GM23338 (cell line): Measurements from ENCODE around the gene CNTN1.

ENCODE experiments used
- JUNB ChIP-seq: IDR thresholded peaks from one replicate; pipeline ENCODE4 v1.6.1; 2016; ENCODE audit warnings: antibody characterized with exemption; ENCODE audit not compliant: unreplicated experiment
- ZNF114 ChIP-seq: fragments of 250-450 bp; sonication (Bioruptor Pico); IDR thresholded peaks from 2 replicates; pipeline ENCODE4 v1.5.0; 2020; ENCODE audit warnings: mild to moderate bottlenecking, moderate library complexity
- TF ChIP-seq, protein P1 (sequence below): IDR thresholded peaks from one replicate; pipeline ENCODE4 v1.6.1; 2018; ENCODE audit warnings: antibody characterized with exemption; ENCODE audit not compliant: unreplicated experiment
- TF ChIP-seq, protein P2 (sequence below), 2 experiments: fragments of 200-600 bp in 1 of 2; sonication (generic) in 1 of 2; conservative IDR thresholded peaks; 2 replicates each; pipeline versions ENCODE4 v1.5.1 to v1.6.1; 2016 to 2017; ENCODE audit warnings: antibody characterized with exemption in 2 of 2, low read depth in 2 of 2, mild to moderate bottlenecking in 2 of 2, moderate library complexity in 1 of 2

DNA sequence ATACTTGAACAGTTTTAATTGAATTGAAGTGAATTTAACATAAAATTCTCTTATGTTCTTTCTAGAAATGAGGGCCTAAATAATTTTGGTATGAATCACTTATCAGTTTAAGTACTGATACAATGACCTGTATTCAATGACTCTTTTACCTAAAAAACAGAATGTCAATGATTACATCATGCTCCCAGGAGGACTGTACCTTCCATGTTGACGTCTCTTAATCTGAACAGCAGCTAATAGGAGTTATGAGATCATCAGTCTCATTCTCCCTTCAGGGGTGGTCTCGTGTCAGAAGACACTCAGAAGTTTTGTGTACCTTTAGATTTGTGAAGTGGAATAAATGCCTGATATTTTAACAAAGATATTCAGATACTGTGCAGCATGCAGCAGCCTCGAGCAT is 206.3 kb downstream of the CNTN1 start:
- TF ChIP-seq, protein P1, sequence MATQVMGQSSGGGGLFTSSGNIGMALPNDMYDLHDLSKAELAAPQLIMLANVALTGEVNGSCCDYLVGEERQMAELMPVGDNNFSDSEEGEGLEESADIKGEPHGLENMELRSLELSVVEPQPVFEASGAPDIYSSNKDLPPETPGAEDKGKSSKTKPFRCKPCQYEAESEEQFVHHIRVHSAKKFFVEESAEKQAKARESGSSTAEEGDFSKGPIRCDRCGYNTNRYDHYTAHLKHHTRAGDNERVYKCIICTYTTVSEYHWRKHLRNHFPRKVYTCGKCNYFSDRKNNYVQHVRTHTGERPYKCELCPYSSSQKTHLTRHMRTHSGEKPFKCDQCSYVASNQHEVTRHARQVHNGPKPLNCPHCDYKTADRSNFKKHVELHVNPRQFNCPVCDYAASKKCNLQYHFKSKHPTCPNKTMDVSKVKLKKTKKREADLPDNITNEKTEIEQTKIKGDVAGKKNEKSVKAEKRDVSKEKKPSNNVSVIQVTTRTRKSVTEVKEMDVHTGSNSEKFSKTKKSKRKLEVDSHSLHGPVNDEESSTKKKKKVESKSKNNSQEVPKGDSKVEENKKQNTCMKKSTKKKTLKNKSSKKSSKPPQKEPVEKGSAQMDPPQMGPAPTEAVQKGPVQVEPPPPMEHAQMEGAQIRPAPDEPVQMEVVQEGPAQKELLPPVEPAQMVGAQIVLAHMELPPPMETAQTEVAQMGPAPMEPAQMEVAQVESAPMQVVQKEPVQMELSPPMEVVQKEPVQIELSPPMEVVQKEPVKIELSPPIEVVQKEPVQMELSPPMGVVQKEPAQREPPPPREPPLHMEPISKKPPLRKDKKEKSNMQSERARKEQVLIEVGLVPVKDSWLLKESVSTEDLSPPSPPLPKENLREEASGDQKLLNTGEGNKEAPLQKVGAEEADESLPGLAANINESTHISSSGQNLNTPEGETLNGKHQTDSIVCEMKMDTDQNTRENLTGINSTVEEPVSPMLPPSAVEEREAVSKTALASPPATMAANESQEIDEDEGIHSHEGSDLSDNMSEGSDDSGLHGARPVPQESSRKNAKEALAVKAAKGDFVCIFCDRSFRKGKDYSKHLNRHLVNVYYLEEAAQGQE, result no peak
- TF ChIP-seq, protein P2, sequence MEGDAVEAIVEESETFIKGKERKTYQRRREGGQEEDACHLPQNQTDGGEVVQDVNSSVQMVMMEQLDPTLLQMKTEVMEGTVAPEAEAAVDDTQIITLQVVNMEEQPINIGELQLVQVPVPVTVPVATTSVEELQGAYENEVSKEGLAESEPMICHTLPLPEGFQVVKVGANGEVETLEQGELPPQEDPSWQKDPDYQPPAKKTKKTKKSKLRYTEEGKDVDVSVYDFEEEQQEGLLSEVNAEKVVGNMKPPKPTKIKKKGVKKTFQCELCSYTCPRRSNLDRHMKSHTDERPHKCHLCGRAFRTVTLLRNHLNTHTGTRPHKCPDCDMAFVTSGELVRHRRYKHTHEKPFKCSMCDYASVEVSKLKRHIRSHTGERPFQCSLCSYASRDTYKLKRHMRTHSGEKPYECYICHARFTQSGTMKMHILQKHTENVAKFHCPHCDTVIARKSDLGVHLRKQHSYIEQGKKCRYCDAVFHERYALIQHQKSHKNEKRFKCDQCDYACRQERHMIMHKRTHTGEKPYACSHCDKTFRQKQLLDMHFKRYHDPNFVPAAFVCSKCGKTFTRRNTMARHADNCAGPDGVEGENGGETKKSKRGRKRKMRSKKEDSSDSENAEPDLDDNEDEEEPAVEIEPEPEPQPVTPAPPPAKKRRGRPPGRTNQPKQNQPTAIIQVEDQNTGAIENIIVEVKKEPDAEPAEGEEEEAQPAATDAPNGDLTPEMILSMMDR (conservative IDR thresholded peaks at IDR 0.05; ENCODE audit: low read depth in 2 of 2), result no peak
- no peak for TF ChIP-seq JUNB
- no peak for TF ChIP-seq ZNF114 (CRISPR knock-in tag)
